Activated naive CD4-positive, alpha-beta T cell treated with anti-CD3 and anti-CD28 coated beads, Interleukin-2, amount 50 U/mL, for 72 hours (primary cell): Measurements from ENCODE around the gene ACOXL. TPM values are rescaled to one million over a fixed set of nuclear protein-coding genes. Genes with fewer than 3 reads are reported as not detected.

Experiments used
- ATAC-seq, 2 donors: fragments of 150-1000 bp; cut with Tn5 transposase; 2 replicates each; pipeline ENCODE4 v1.10.0; 2021; ENCODE audit warnings: mild to moderate bottlenecking in 2 of 2, moderate library complexity in 2 of 2
- DNase-seq, 2 donors: peaks; one replicate each; pipeline ENCODE4 v3.0.0; 2021 to 2022; ENCODE audit warnings: low spot score in 2 of 2
- H3K27ac Mint-ChIP-seq, 2 donors: one replicate each; pipeline ENCODE4 v1.8.0; 2022; ENCODE audit warnings: mild to moderate bottlenecking in 2 of 2, mixed read lengths in 2 of 2
- H3K36me3 Mint-ChIP-seq, 2 donors: one replicate each; pipeline ENCODE4 v1.8.0; 2022; ENCODE audit warnings: mixed read lengths in 2 of 2
- H3K9me3 Mint-ChIP-seq, 2 donors: one replicate each; pipeline ENCODE4 v1.8.0; 2022; ENCODE audit warnings: mixed read lengths in 2 of 2
- total RNA-seq, 2 donors: library from RNA; stranded (reverse); gene quantifications; one replicate each; pipeline ENCODE4 v1.2.3, GENCODE V29; 2022

Gene ACOXL
- total RNA-seq, 2 donors from 2014 or later = 0.16 TPM; not detected in 1

DNA sequence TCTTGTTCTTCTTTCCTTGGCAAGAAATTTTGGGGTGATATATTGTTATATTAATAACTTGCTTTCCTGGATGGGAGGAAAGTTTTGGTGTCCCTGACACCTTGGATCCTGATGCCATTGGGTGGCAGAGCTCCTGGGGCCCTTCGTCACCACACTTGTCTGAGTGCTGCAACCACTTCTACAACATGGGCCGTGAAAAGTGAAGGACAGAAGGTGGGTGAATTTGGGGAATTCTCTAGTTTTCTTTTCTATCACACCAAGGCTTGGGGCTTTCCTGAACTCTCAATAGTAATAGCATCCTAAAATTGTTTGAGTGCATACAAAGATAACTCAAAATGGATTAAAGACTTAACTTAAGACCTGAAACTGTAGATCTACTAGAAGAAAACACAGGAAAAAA, 10.0 kb downstream of the ACOXL start:
- Mint-ChIP-seq H3K27ac (no peak overlapping the region), H3K36me3 (peaks cover 0 to 16% of the 10 kb centered on the region in 2 donors), H3K9me3 (peaks cover 5 to 7% of the 10 kb centered on the region in 2 donors)
- no peak for ATAC-seq
- DNase-seq = no peak

DNA sequence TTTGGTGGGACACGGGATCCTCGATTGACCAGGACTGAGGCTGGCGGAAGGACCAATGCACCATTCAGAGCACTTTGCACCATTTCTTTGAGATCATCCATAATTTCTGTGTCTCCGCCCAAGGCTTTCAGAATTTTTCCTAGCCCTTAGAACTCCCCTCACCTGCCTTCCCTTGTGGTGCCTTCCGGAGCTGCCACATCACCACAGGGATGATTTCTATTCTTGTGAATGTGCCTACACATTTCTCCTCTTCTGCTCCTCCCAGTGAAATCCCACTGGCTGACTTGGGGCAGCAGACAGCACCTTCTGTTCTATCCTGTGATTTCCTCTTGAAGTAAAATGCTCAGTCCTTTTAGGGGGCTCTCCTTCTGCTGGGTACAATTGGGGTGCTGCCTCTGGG, 11.2 kb downstream of the ACOXL start:
- peaks cover 0 to 8% of the 10 kb centered on the region in 2 donors for H3K36me3 Mint-ChIP-seq
- peaks cover 5 to 6% of the 10 kb centered on the region in 2 donors for H3K9me3 Mint-ChIP-seq
- ATAC-seq (no peak), DNase-seq (no peak)
- no peak overlapping the region for H3K27ac Mint-ChIP-seq

DNA sequence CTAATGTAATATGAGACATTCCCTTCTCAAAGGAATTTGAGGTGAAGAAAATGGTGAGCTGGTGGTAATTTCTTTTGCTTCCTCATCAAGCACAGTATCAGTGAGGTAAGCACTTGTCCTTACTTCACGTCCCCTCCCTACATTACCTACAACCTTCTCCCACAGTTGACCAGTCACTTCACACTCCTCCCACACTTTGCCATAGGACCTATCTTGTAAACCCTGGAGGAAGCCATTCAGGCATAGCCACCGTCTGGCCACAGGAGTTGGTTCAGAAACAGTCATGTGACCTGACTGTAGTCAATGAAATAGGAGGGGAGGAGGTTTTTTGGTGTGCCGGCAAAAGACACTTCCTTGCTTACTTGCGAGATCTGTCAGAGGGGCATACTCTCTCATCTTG, 12.1 kb downstream of the ACOXL start:
- Mint-ChIP-seq H3K36me3 (no peaks in the 10 kb centered on the region), H3K27ac (no peak overlapping the region), H3K9me3 (no peaks in the 10 kb centered on the region)
- ATAC-seq = no peak
- DNase-seq = no peak

DNA sequence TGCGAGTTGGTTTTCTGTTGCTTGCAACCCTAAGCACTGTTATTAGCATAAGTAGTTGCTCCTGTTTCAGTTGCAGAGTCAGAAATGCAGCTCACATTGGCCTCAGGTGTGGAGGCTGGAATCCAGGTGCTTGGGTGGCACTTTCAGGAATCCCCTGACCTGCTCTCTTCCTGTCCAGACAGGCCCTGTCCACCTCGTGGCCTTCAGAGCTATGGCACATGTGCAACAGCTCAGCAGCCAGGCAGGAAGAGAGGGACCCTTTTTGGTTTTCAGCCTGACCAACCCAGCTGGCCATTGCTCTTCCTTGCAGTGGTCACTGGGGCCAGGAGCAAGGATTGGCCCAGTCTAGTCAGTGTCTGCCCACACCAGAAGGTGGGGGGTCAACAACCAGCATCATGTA, 12.7 kb downstream of the ACOXL start:
- no peak for DNase-seq
- Mint-ChIP-seq H3K27ac (no peak overlapping the region), H3K36me3 (no peaks in the 10 kb centered on the region), H3K9me3 (no peaks in the 10 kb centered on the region)
- no peak for ATAC-seq

DNA sequence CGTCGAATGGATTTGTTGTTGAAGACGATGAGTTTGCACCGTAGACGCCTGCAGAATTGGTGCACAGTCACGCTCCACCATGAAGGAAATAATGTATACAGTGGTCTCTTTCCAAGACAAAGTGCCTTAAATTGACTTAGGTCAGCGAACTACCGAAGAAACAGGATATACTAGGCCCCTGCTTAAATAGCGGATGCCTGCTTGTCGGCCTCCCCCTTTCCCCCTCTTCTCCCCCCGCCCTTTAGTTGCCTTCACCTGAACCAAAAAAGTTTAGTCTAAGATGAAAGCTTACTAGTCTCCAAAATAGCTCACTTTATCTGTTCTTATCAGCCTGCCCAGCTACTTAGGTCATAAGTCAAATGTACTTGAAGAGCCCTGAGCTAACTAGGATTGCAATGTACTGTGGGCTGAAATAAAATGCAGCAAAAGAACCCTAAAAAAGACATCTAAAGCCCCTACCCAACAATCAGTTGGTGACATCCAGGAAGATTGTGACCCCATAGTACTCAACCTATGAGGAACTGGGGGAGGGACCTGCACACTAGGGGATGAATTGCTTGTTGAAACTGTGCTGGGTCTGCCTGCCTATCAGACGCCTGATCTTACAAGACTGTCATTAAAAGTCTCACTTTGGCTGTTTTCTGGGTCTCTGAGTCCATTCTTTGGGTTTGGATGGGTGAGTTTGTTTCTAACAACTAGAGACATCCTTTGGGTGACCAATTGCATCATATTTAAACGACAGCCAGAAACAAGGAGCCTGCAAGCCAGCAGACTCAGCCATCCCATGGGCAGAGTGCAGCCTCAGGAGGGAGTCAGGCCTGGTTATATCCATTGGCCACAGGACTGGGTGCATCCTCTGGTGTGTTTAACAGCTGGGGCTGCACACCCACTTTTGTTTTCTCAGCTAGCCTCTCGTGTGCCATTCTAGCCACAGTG, 14.5 kb downstream of the ACOXL start:
- no peak overlapping the region for H3K27ac Mint-ChIP-seq
- ATAC-seq (no peak), DNase-seq (no peak)
- H3K9me3 Mint-ChIP-seq = no peaks in the 10 kb centered on the region
- no peaks in the 10 kb centered on the region for H3K36me3 Mint-ChIP-seq

DNA sequence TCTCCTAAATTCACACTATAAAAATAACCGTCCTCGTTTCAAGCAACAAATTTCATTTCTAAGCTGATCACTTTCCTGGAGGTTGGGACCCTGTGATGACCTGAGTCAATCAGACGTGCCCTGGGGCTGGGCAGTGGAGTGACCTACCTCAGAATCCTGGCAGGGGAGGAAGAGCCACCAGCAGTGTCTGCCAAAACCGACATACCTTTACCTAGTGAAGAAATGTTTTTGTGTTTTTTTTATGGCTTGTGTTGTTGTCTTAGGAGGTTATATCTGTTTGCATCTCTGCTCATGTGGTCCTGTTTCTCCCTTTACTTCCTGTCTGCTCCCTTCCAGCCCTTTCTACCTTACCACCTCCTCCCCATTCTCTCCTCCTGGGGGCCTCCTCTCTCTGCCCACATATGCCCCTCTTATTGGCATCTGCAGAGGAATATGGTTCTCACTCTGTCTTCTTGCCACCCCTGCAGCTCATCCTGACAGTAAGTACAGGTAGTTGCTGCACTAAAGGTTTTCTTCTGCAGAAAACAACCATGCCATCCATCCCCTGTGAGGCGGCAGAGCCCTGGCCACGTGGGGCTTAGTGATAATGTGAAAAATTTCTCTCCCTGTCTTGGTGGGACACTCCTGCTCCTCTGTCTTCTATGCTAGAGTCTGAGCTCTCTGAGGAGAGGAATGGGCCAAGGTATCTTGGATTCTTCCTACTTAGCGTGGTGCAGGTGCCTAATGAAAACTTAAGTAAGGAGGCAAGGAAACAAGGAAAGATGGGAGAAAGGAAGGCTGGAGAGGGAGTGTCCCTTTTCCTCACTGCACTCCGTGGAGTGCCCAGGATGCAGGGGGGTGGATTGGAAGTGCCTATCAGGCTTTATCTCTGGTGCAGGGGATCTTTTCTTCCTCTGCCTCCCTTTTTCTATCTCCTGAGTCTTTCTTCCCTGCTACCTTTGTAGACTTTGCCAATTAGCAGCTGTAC, 15.4 kb downstream of the ACOXL start:
- DNase-seq = no peak
- Mint-ChIP-seq H3K36me3 (no peaks in the 10 kb centered on the region), H3K9me3 (no peaks in the 10 kb centered on the region), H3K27ac (no peak overlapping the region)
- ATAC-seq = peak in 1 of 2 donors; percentile 18

DNA sequence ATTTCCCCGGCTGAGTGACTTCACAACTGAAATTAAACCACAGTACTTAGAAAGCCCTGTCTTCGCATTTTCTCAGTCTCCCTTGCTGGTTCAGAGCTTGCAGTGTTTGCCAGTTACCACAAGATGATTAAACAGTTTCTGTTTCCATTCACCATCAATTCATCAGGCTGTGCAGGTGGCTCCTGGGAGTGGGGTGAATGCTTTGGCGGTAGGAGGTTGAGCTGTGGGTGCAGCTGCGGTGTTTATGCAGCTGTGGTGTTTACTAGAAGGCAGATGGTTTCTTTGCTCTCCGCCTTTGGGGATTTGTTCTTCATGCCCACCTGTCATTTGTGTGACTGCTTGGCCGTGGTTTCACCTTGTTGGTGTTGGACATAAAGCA, 16.1 kb downstream of the ACOXL start:
- peak; percentile 69 for DNase-seq
- peak; percentile 98 to 99 for ATAC-seq
- Mint-ChIP-seq H3K27ac (peak overlapping the region; percentile 66 to 75), H3K9me3 (no peaks in the 10 kb centered on the region), H3K36me3 (no peaks in the 10 kb centered on the region)

DNA sequence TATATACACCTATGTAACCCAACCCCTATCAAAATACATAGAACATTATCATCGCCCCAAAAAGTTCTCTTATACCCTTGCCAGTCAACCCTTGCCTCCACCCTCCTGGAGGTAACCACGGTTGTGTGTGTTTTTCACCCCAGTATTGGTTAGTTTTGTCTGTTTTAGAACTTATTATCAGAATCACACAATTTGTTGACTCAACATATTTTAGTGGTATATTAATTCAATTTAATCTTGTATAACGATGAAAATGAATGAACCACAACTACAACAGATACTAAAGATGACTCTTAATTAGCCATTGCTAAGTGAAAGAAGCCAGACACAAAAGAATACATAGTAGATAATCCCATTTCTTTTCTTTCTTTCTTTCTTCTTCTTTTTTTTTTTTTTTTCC, 19.3 kb downstream of the ACOXL start:
- ATAC-seq (no peak), DNase-seq (no peak)
- no peaks in the 10 kb centered on the region for H3K36me3 Mint-ChIP-seq
- no peak overlapping the region for H3K27ac Mint-ChIP-seq
- H3K9me3 Mint-ChIP-seq = no peaks in the 10 kb centered on the region

DNA sequence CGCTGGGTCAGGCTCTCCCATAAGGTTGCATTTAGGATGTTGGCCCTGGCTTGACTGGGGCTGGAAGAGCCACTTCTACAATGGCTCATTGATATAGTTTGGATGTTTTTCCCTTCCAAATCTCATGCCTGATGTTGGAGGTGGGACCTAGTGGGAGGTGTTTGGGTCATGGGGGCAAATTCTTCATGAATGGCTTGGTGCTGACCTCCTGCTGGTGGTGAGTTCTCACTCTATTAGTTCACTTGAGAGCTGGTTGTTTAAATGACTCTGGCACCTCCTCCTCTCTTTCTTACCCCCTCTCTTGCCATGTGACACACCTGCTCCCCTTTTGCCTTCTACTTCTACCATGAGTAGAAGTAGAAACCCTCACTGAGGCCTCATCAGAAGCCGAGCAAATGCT, 20.5 kb downstream of the ACOXL start:
- DNase-seq (no peak), ATAC-seq (no peak)
- Mint-ChIP-seq H3K9me3 (no peaks in the 10 kb centered on the region), H3K36me3 (no peaks in the 10 kb centered on the region), H3K27ac (no peak overlapping the region)

DNA sequence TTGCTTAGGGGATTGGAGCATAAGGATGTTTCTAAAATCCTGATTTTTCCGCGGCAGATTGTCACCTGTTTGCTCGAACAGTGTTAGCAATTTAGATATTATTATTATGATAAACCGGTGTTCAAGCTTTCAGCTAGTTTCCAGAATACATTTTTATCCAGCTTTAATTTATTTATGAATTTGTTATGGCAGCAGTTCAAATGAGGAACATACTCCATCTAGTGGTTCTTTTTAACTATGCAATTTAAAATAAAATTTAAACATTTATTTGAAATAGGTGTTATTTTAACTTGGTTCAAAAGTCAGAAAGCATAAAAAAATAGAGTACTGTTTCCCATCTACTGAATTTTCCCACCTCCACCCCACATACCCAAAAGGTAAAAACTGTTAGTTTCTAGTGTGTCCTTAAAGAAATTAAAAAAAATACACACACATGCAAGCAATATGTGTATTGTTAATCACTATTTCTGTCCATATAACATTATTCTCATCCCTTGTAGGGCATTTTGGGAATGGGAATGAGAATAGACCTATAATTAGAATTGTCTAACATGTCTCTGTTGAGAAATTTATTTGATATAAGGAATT, 23.2 kb downstream of the ACOXL start:
- H3K9me3 Mint-ChIP-seq = peaks cover 5 to 9% of the 10 kb centered on the region in 2 donors
- peaks cover 0 to 9% of the 10 kb centered on the region in 2 donors for H3K36me3 Mint-ChIP-seq
- ATAC-seq = no peak
- DNase-seq = no peak
- no peak overlapping the region for H3K27ac Mint-ChIP-seq

DNA sequence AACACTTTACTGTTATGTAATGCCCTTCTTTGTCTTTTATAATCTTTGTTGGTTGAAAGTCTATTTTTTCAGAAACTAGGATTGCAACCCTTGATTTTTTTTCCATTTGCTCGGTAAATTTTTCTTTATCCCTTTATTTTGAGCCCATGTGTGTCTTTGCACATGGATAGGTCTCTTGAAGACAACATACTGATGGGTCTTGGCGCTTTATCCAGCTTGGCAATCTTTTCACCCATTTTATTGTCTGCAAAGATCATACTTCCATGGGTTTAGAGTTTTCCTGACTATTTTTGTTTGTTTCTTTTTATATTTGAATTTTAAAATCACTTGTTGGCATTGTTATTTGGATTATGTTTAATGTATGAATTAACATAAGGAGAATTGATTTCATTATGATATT, 27.0 kb downstream of the ACOXL start:
- no peak for DNase-seq
- Mint-ChIP-seq H3K9me3 (peaks cover 5 to 9% of the 10 kb centered on the region in 2 donors), H3K27ac (no peak overlapping the region), H3K36me3 (peaks cover 0 to 9% of the 10 kb centered on the region in 2 donors)
- no peak for ATAC-seq

DNA sequence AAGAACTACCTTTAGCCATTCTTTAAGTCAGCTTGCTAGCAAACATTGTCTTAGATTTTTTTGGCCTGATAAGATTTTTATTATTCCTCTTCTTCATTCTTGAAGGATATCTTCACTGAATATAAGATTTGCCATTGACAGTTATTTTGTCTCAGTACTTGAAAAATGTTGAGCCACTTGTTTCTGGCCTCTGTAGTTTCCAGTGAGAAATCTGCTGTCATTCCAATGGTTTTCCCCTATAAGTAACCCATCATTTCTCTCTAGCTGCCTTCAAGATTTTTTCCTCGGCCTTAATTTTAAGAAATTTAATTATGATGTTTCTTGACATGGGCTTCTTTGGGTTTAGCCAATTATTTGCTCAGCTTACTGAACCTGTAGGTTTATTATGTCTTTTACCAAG, 32.6 kb downstream of the ACOXL start:
- peaks cover 0 to 4% of the 10 kb centered on the region in 2 donors for H3K9me3 Mint-ChIP-seq
- ATAC-seq (no peak), DNase-seq (no peak)
- no peak overlapping the region for H3K27ac Mint-ChIP-seq
- H3K36me3 Mint-ChIP-seq = peaks cover 4 to 10% of the 10 kb centered on the region in 2 donors

DNA sequence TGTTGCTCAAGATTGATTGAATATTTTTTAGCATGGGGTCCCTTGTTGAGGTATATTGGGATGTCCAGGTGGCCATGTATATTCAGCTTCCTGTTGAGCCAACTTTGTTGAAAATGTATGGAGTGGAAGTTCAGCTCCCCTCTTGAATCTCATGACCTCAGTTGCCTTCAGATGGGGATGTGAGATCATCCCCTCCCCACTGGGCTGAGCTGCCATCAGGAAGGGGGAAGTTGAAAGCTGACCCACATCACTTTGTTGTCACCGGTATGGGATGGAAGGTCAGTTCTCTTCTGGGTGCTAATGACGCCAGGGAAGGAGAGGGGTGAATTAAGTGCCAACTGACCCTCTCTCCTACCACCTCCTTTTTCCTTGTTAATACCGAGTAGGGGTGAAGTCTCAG, 33.9 kb downstream of the ACOXL start:
- no peak for DNase-seq
- no peak for ATAC-seq
- no peak overlapping the region for H3K27ac Mint-ChIP-seq
- H3K36me3 Mint-ChIP-seq = peaks cover 4 to 10% of the 10 kb centered on the region in 2 donors
- H3K9me3 Mint-ChIP-seq = peaks cover 0 to 4% of the 10 kb centered on the region in 2 donors

DNA sequence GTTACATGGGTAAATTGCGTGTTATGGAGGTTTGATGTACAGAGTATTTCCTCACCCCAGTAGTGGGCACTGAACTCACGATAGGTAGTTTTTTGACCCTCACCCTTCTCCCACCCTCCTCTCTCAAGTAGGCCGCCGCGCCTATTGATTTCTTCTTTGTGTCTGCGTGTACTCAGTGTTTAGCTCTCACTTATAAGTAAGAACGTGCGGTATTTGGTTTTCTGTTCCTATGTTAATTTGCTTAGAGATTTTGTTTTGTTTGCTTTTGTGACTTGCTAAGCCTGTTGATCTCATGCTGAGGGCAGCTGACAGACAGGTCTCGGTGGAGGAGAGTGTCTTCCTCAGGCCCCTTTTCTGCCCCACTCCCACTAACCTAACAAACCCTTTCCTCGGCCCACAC, 36.2 kb downstream of the ACOXL start:
- no peak for ATAC-seq
- Mint-ChIP-seq H3K36me3 (peaks cover 4 to 10% of the 10 kb centered on the region in 2 donors), H3K27ac (no peak overlapping the region), H3K9me3 (peaks cover 0 to 4% of the 10 kb centered on the region in 2 donors)
- no peak for DNase-seq

DNA sequence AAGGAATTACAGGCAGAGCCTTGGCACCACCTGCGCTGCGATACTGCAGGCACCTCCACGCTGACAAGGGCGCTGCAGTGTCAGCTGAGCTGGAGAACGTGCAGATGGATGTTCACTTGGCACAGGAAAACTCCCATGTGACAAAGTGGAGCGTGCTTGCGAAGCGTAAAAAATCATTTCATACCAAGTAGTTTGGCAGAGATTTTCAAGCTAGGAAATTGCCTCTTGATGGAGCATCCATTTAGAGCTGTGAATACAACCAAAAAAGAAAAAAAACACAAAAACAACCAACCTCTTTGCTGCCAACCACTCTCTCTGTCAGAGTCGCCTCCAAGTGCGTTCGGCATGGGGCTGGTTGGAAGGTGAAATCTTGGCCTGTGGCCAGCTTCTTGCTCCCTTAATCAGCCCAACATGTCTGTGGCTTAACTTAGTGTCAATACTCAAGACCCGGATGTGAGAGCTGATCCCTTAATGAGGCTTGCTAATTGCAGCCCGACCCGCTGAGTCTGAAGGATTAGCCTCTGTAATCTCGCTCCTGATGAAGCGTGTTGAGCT, 38.1 kb downstream of the ACOXL start:
- H3K27ac Mint-ChIP-seq = no peak overlapping the region
- H3K9me3 Mint-ChIP-seq = peaks cover 0 to 4% of the 10 kb centered on the region in 2 donors
- H3K36me3 Mint-ChIP-seq = peaks cover 4 to 10% of the 10 kb centered on the region in 2 donors
- ATAC-seq (no peak), DNase-seq (no peak)

DNA sequence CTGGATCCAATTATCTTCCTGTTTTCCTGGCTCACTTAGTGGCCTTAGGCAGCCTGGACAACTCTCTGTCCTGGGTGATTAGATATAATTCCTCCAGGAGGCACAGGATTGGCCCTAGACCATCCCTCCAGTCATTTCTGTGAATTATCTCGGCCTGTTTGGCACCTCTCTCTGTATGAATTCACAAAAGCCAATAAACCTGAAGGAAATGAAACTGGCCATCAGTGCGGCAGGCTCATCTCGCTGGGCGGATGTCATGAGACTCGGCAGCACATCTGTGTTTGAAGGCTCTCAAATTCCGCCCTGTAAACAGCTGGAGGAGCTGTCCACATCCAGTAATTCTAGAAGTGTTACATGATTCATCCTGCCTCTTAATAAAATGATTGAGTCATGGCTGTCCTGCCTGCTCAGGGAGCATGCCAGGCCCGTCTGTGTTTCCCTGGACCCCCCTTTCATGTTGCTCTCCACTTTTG, 38.6 kb downstream of the ACOXL start:
- Mint-ChIP-seq H3K9me3 (peaks cover 0 to 4% of the 10 kb centered on the region in 2 donors), H3K27ac (no peak overlapping the region), H3K36me3 (peaks cover 4 to 10% of the 10 kb centered on the region in 2 donors)
- ATAC-seq (no peak), DNase-seq (no peak)
